Medulla oblongata (tissue), 1 donor: ENCODE results near the gene TRMT5.

Experiments
- DNase-seq: peaks from one replicate; pipeline ENCODE4 v3.0.0-alpha.2; 2015; ENCODE audit errors: extremely low spot score

Gene TRMT5

GRCh38 chr14:60965402-60965801, 15.5 kb downstream of the TRMT5 start:
- DNase-seq = no peak

GRCh38 chr14:60964904-60965303, 16.0 kb downstream of the TRMT5 start:
- DNase-seq = no peak

GRCh38 chr14:60963761-60964160, 17.1 kb downstream of the TRMT5 start:
- DNase-seq = no peak

GRCh38 chr14:60958146-60958545, 22.7 kb downstream of the TRMT5 start:
- DNase-seq = no peak

GRCh38 chr14:60956632-60957031, 24.2 kb downstream of the TRMT5 start:
- DNase-seq = no peak

GRCh38 chr14:60956202-60956601, 24.7 kb downstream of the TRMT5 start:
- no peak for DNase-seq

GRCh38 chr14:60951776-60952435, 29.0 kb downstream of the TRMT5 start:
- DNase-seq = no peak

GRCh38 chr14:60946773-60947172, 34.1 kb downstream of the TRMT5 start:
- DNase-seq = no peak

GRCh38 chr14:60945984-60946383, 34.9 kb downstream of the TRMT5 start:
- DNase-seq = no peak

- no peak for DNase-seq
Observed at GRCh38 chr14:60944204-60944603, 36.7 kb downstream of the TRMT5 start.

GRCh38 chr14:60943637-60944032, 37.2 kb downstream of the TRMT5 start:
- DNase-seq = no peak

- no peak for DNase-seq
Observed at GRCh38 chr14:60935319-60935718, 45.6 kb downstream of the TRMT5 start.

- no peak for DNase-seq
Observed at GRCh38 chr14:60933920-60934655, 46.8 kb downstream of the TRMT5 start.

GRCh38 chr14:60931218-60931617, 49.7 kb downstream of the TRMT5 start:
- DNase-seq = no peak

- DNase-seq = no peak
Observed at GRCh38 chr14:60926002-60926401, 54.9 kb downstream of the TRMT5 start.

GRCh38 chr14:60925286-60925685, 55.6 kb downstream of the TRMT5 start:
- DNase-seq = no peak

- DNase-seq = no peak
Observed at GRCh38 chr14:60922050-60922449, 58.8 kb downstream of the TRMT5 start.
